Left colon (tissue), 2 donors: Measurements from ENCODE around the gene HNRNPAB. TPM values are rescaled to one million over a fixed set of nuclear protein-coding genes. Genes with fewer than 3 reads are reported as not detected.
"Not testable (repeated sequence)": the region's sequence is repeated elsewhere in the genome, so short reads cannot be mapped to it uniquely, and the experiment has no call there.

Experiments
- ATAC-seq: fragments of 200-7000 bp; cut with Tn5 transposase; one replicate; pipeline ENCODE4 v1.9.1; 2020; ENCODE audit warnings: mild to moderate bottlenecking, moderate library complexity
- DNase-seq, 2 donors: peaks; one replicate each; pipeline ENCODE4 v3.0.0-alpha.2; 2020
- intact Hi-C, 2 donors: fragments of 100-400 bp; cut with DNase I in 1 of 2; cut with micrococcal nuclease in 1 of 2; formaldehyde crosslinking; loops; one replicate each; pipeline versions ENCODE4 v1.11.2 to v1.14.0; 2022; cut with DNase I, micrococcal nuclease
- total RNA-seq, 2 donors: library from RNA; stranded (reverse); fragmentation: NEBNext Ultra II Directional; extraction: Animal tissue kit (Norgen Biotek cat#: 25700); gene quantifications; one replicate each; pipeline ENCODE4 v1.2.1, GENCODE V29; 2021
- donor health status: DM: no; HTN: no; CAD: no.
- donor health status: DM: yes; HTN: yes; CAD: no.

HNRNPAB gene
- total RNA-seq, 2 donors from 2014 or later: 274 to 281 TPM

DNA sequence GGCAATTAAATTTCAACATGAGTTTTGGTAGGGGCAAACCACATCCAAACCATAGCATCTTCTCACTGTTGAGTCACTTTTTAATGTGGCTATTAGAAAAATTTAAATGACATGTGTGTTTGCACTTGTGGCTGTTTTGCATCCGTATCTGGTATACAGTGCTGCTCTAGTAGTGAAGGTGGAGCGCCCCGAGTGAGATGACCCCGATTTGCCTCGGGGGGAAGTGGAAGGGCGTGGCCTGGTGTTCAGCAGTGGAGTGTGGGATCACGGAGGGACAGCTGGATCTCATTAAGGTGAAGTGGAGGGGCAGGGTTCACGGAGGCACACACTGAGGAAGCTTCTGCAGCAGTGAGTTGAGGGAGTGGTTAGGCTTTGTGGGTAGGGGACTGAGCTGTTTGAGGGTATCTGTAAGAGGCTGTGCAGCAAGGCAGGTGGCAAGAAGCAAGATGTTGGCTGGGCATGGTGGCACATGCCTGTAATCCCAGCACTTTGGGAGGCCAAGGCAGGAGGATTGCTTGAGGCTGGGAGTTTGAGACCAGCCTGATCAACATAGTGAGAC is 11.0 kb upstream of the HNRNPAB start:
- ATAC-seq: no peak

GRCh38 chr5:178194026-178194425 is 10.3 kb upstream of the HNRNPAB start:
- intact Hi-C loops: no loop called here
- ATAC-seq (no peak), DNase-seq (no peak)

More for the DNA sequence above, 11.0 kb upstream of the HNRNPAB start:
- intact Hi-C loops: no loop called here
- DNase-seq: no peak

GRCh38 chr5:178196281-178196812 is 8.0 kb upstream of the HNRNPAB start:
- no peak for DNase-seq
- ATAC-seq: no peak
- intact Hi-C loops: no loop called here

DNA sequence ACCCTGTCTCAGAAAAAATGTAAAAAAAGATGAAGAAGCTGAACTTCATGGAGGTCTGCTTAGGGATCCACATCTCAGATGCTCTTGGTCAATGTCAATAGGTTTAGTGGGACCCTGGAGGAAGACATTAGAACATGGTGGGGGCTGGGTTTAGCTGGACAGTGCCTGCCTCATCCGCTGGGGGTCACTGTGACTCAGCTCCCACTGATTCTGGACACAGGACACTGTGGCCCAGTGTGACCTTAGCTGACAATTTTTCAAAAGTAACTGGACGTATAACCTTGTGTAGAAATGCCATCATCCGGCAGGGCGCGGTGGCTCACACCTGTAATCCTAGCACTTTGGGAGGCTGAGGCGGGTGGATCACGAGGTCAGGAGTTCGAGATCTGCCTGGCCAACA is 7.3 kb upstream of the HNRNPAB start:
- ATAC-seq: peak; percentile 67
- intact Hi-C loops: no loop called here

GRCh38 chr5:178198151-178198550 is 6.2 kb upstream of the HNRNPAB start:
- ATAC-seq, intact Hi-C loops, DNase-seq: not testable (repeated sequence)

More for the DNA sequence above, 7.3 kb upstream of the HNRNPAB start:
- no peak for DNase-seq

DNA sequence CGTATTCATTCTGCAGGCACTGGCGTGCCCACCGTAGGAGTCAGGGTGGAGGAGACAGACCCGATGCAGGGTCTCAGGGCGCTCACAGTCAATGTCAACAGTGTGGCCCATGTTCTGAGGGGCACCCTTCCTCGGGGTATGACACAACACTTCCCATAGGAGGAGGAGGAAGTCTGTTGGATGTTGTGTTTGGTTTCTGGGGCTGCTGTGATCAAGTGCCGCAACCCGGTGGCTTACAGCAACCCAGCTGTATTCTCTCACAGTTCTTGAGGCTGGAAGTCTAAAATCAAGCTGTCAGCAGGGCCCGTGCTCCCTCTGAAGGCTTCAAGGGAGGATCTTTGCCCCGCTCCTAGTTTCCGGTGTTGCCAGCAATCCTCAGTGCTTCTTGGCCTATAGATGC is 5.6 kb upstream of the HNRNPAB start:
- intact Hi-C loops: no loop called here
- no peak for DNase-seq
- ATAC-seq: no peak

- DNase-seq (no peak), ATAC-seq (no peak)
- intact Hi-C loops: no loop called here
These were observed 4.5 kb upstream of the HNRNPAB start for GRCh38 chr5:178199581-178200434.

DNA sequence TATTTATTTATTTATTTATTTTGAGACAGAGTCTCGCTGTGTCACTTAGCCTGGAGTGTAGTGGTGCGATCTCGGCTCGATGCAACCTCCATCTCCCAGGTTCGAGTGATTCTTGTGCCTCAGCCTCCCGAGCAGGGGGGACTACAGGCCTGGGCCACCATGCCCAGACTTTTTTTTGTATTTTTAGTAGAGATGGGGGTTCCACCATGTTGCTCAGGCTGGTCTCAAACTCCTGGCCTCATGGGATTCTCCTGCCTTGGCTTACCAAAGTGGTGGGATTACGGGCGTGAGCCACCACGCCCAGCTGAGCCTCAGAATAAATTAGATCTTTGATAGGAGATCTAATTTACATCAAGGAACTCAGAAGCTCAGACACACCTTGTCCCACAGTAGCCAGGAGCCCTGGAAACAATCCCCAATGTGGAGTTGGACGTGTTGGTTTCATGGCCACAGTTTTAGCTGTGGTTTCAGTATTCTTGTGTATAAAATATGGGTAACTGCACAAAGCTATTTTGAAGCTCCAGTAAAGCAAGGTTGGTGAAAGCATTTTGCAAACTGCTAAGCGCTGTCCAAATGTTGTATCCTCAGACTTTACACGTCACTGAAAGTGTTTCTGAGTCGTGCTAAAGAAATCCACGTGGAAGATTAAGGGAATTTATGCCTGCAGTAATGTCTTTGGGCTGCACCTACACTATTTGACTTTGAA is 3.0 kb upstream of the HNRNPAB start:
- DNase-seq (no peak), ATAC-seq (no peak)
- intact Hi-C loops: no loop called here

GRCh38 chr5:178201927-178202235 is 2.5 kb upstream of the HNRNPAB start:
- DNase-seq (no peak), ATAC-seq (peak; percentile 3)
- intact Hi-C loops: no loop called here

GRCh38 chr5:178202541-178202940 is 1.8 kb upstream of the HNRNPAB start:
- intact Hi-C loops: no loop called here
- DNase-seq: no peak
- ATAC-seq: no peak

DNA sequence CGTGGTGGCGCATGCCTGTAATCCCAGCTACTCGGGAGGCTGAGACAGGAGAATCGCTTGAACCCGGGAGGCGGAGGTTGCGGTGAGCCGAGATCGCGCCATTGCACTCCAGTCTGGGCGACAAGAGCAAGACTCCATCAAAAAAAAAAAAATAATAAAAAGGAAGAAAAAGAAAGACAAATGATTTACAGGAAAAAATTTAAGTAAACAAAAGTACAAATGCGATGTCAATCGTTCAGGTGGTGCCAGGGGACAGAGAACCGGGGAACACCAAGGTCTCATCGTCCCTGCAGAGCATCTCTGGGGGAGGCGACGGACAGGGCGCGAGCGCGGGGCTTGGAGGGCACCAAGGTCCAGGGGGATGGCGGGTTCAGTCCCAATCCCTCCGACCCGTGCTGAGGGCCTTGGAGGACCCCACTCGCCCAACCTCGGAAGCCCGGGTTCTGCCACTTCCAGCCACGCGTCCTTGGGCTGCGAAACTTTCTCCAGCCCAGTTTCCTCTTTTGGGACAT is 607 bp upstream of the HNRNPAB start:
- ATAC-seq (no peak), DNase-seq (no peak)

GRCh38 chr5:178204935-178205748 is 809 bp downstream of the HNRNPAB start:
- intact Hi-C loops: no loop called here
- peak; percentile 51 for ATAC-seq
- DNase-seq: peak; percentile 91

More for the DNA sequence above, 607 bp upstream of the HNRNPAB start:
- intact Hi-C loops: no loop called here

DNA sequence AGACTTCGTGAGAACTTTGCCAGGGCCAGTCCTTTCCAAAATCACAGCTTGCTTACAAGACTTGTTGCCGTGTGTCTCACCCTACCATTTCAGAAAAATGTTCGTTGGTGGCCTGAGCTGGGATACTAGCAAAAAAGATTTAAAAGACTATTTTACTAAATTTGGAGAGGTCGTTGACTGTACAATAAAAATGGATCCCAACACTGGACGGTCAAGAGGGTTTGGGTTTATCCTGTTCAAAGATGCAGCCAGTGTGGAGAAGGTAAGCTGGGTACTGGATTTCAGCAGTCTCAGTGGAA is 1.4 kb downstream of the HNRNPAB start:
- peak in 1 of 2 donors; percentile 17 for DNase-seq
- intact Hi-C loops: no loop called here
- no peak for ATAC-seq

DNA sequence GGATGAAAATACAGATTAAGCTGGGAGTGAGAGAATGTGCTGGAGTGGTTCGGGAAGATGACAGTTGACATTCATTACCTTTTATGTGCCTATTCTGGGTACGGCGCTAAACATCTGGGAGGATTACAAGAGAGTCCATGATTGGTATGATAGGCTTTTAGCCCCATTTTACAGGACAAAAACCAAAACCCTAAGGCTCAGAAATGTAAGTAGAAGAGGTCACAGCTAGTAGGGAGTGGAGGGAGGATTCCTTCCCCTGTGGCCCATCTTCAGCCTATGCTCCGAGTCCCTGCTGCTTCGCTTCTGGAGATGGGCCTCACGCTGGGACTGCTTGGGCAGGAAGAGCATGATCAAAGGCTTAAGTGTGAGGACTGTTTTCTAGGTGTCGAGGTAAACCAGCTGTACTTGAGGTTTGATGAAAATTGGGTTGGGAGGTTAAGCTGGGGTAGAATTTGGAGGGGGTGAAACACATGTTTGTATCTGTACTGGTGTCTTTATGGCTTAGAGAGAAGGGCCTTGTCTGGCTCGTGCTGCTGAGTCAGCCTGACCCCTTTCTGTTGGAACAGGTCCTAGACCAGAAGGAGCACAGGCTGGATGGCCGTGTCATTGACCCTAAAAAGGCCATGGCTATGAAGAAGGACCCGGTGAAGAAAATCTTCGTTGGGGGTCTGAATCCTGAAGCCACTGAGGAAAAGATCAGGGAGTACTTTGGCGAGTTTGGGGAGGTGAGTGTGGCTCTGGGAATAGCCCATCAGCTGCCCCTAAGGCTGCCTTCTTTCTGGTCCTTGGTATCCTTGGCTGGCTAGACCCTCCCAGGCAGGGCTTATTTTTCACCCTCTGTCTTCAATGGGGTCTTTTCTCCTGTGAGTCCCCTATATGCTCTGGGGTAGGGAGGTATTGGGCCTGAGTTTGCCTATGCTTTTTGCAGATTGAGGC is 2.1 kb downstream of the HNRNPAB start:
- peak in 1 of 2 donors; percentile 27 for DNase-seq
- ATAC-seq: no peak
- intact Hi-C loops: no loop called here

GRCh38 chr5:178207183-178207916 is 3.0 kb downstream of the HNRNPAB start:
- intact Hi-C loops: no loop called here
- ATAC-seq: peak; percentile 51
- DNase-seq: peak; percentile 71 to 80

DNA sequence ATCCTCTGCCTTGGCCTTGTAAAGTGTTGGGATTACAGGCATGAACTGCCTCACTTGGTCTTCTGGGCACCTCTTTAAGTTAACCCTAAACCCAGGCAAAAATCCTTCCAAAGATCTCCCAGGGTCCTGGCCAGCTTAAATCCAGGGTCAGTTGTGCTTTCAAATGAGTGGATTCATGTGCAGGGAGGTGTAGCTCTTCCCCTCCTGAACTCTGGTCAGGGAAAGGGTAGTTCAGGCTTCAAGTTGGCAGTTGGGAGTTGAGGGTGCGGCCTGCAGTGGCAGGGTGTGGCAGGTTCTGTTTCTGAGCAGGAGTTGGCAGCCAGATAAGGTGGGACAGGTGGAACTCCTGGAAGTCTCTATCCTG is 3.6 kb downstream of the HNRNPAB start:
- ATAC-seq (peak; percentile 58), DNase-seq (peak; percentile 74 to 86)
- intact Hi-C loops: no loop called here

DNA sequence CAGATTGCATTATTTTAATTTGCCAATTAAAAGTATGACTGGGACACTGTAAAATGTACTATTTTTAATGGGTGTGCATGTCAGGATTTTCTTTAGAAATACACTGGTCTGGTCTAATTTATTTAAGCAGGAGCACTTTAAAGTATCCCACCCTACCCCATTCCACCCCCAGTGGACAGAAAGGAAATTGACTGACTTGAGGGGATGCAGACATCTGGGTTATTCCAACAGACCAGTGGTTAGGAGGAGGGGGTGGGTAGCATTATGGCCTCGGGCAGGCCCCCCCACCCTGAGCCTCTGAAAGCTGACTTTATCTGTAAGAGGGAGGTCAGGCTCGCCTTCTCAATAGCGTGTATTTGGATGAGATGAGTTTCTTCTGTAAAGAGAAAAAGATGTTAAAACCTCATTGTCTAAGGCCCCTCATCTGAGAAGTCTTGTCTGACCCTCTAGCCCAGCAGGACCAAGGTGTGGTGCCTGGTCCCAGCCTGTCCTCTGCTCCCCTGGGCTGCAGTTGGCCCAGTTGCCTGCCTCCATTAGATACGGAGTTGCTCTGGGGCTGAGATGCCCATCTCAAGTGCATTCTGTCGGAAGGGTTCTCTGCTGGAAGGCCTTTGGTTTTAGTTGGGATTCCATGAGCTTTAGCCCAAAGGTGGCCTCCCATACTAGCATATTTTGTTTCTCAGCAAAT is 4.4 kb downstream of the HNRNPAB start:
- DNase-seq: peak in 1 of 2 donors; percentile 22
- intact Hi-C loops: no loop called here
- no peak for ATAC-seq
